NT2/D1 (cell line): Measurements from ENCODE around the gene P2RY14.

Experiments
- DNase-seq: peaks from one replicate; pipeline ENCODE4 v3.0.0-alpha.2; 2011; ENCODE audit warnings: low read depth, low spot score
- H3K27me3 ChIP-seq: 2 replicates; pipeline ENCODE4 v1.6.0; 2011; ENCODE audit warnings: mild to moderate bottlenecking; ENCODE audit not compliant: insufficient read length, insufficient read depth
- H3K36me3 ChIP-seq: 2 replicates; pipeline ENCODE4 v1.6.1; 2011; ENCODE audit warnings: mild to moderate bottlenecking, low read length, mixed read lengths; ENCODE audit not compliant: insufficient read depth, insufficient read length
- H3K4me1 ChIP-seq: 2 replicates; pipeline ENCODE4 v1.5.1; 2011; ENCODE audit not compliant: insufficient read depth, insufficient read length
- H3K4me3 ChIP-seq: 2 replicates; pipeline ENCODE4 v1.5.1; 2011; ENCODE audit warnings: low read depth; ENCODE audit not compliant: insufficient read length
- H3K9ac ChIP-seq: 2 replicates; pipeline ENCODE4 v1.6.0; 2011; ENCODE audit warnings: low read depth; ENCODE audit not compliant: insufficient read length
- H3K9me3 ChIP-seq: 2 replicates; pipeline ENCODE4 v1.5.1; 2011; ENCODE audit warnings: mild to moderate bottlenecking, low read length; ENCODE audit not compliant: insufficient read depth
- SUZ12 ChIP-seq: IDR thresholded peaks from 2 replicates; pipeline ENCODE4 v1.6.1; 2011; ENCODE audit not compliant: insufficient read length, insufficient read depth; ENCODE audit errors: extremely low read depth
- YY1 ChIP-seq: IDR thresholded peaks from 2 replicates; pipeline ENCODE4 v1.6.1; 2011; ENCODE audit not compliant: insufficient read length, insufficient read depth
- ZNF274 ChIP-seq: IDR thresholded peaks from 2 replicates; pipeline ENCODE4 v1.6.1; 2011; ENCODE audit warnings: mild to moderate bottlenecking, low read depth, low read length

The P2RY14 gene

GRCh38 chr3:151300539-151300938 is 22.2 kb upstream of the P2RY14 start:
- H3K36me3 ChIP-seq, result no peaks in the 10 kb centered on the region
- peaks cover 4% of the 10 kb centered on the region for H3K4me1 ChIP-seq
- DNase-seq, result no peak
- no peaks in the 10 kb centered on the region for H3K9me3 ChIP-seq
- no peak overlapping the region for H3K9ac ChIP-seq
- H3K4me3 ChIP-seq, result no peak overlapping the region
- H3K27me3 ChIP-seq, result no peaks in the 10 kb centered on the region
- TF ChIP-seq YY1, result no peak
- no peak for TF ChIP-seq SUZ12
- no peak for TF ChIP-seq ZNF274

- no peak overlapping the region for H3K9ac ChIP-seq
- H3K4me1 ChIP-seq, result peaks cover 2% of the 10 kb centered on the region
- no peaks in the 10 kb centered on the region for H3K9me3 ChIP-seq
- no peaks in the 10 kb centered on the region for H3K27me3 ChIP-seq
- TF ChIP-seq SUZ12 (no peak), YY1 (no peak), ZNF274 (no peak)
- no peaks in the 10 kb centered on the region for H3K36me3 ChIP-seq
- H3K4me3 ChIP-seq, result no peak overlapping the region
- no peak for DNase-seq
These were observed 20.7 kb upstream of the P2RY14 start for GRCh38 chr3:151299006-151299405.

GRCh38 chr3:151297429-151297828 is 19.1 kb upstream of the P2RY14 start:
- Histone ChIP-seq H3K4me3 (no peak overlapping the region), H3K27me3 (no peaks in the 10 kb centered on the region), H3K36me3 (no peaks in the 10 kb centered on the region), H3K9ac (no peak overlapping the region), H3K4me1 (no peaks in the 10 kb centered on the region), H3K9me3 (no peaks in the 10 kb centered on the region)
- no peak for TF ChIP-seq YY1
- no peak for TF ChIP-seq ZNF274
- TF ChIP-seq SUZ12, result no peak
- no peak for DNase-seq

GRCh38 chr3:151296226-151296625 is 17.9 kb upstream of the P2RY14 start:
- H3K4me3 ChIP-seq, result no peak overlapping the region
- H3K9ac ChIP-seq, result no peak overlapping the region
- H3K36me3 ChIP-seq, result no peaks in the 10 kb centered on the region
- H3K9me3 ChIP-seq, result no peaks in the 10 kb centered on the region
- H3K4me1 ChIP-seq, result no peaks in the 10 kb centered on the region
- H3K27me3 ChIP-seq, result no peaks in the 10 kb centered on the region
- TF ChIP-seq SUZ12 (no peak), ZNF274 (no peak), YY1 (no peak)
- no peak for DNase-seq

GRCh38 chr3:151293127-151293526 is 14.8 kb upstream of the P2RY14 start:
- Histone ChIP-seq H3K4me3 (no peak overlapping the region), H3K9me3 (no peaks in the 10 kb centered on the region), H3K27me3 (no peaks in the 10 kb centered on the region), H3K36me3 (no peaks in the 10 kb centered on the region), H3K4me1 (no peaks in the 10 kb centered on the region), H3K9ac (no peak overlapping the region)
- no peak for DNase-seq
- TF ChIP-seq ZNF274 (no peak), SUZ12 (no peak), YY1 (no peak)

- Histone ChIP-seq H3K9me3 (no peaks in the 10 kb centered on the region), H3K27me3 (no peaks in the 10 kb centered on the region), H3K4me1 (no peaks in the 10 kb centered on the region), H3K36me3 (no peaks in the 10 kb centered on the region), H3K9ac (no peak overlapping the region), H3K4me3 (no peak overlapping the region)
- DNase-seq, result no peak
- TF ChIP-seq YY1 (no peak), ZNF274 (no peak), SUZ12 (no peak)
These were observed 12.3 kb upstream of the P2RY14 start for GRCh38 chr3:151290673-151291072.

- H3K9ac ChIP-seq, result no peak overlapping the region
- no peak overlapping the region for H3K4me3 ChIP-seq
- H3K4me1 ChIP-seq, result no peaks in the 10 kb centered on the region
- DNase-seq, result no peak
- H3K27me3 ChIP-seq, result no peaks in the 10 kb centered on the region
- H3K36me3 ChIP-seq, result no peaks in the 10 kb centered on the region
- TF ChIP-seq SUZ12 (no peak), ZNF274 (no peak), YY1 (no peak)
- H3K9me3 ChIP-seq, result no peaks in the 10 kb centered on the region
These were observed 11.1 kb upstream of the P2RY14 start for GRCh38 chr3:151289445-151289844.
